ENCODE measurements around the gene STAU1. TPM values are rescaled to one million over a fixed set of nuclear protein-coding genes. Genes with fewer than 3 reads are reported as not detected.

The STAU1 gene
- total and polyA plus RNA-seq, 2 of the 13 experiments (the other 11 are each of a cell fraction or from before 2014, with no cell fraction given): 119 to 133 TPM

- no peak; the same call in none of the 2 replicates for TF ChIP-seq NFAT5 (CRISPR knock-in tag; IDR thresholded peaks at IDR 0.05)
- peak; percentile 92; the same call in 1 of the 2 replicates for TF ChIP-seq ZNF614 (CRISPR knock-in tag; IDR thresholded peaks at IDR 0.05; ENCODE audit: borderline replicate concordance)
- peak; percentile 53; the same call in 1 of the 2 replicates for TF ChIP-seq MEIS1 (CRISPR knock-in tag; IDR thresholded peaks at IDR 0.05; ENCODE audit: borderline replicate concordance)
- TF ChIP-seq ZNF784 (CRISPR knock-in tag; IDR thresholded peaks at IDR 0.05; ENCODE audit: borderline replicate concordance): peak; percentile 60
- peak; percentile 91; the same call in 1 of the 2 replicates for TF ChIP-seq ZNF232 (CRISPR knock-in tag; IDR thresholded peaks at IDR 0.05; ENCODE audit: borderline replicate concordance)
- TF ChIP-seq RBM39 (IDR thresholded peaks at IDR 0.05; ENCODE audit: low read depth, low read length, poor library complexity, severe bottlenecking): peak; percentile 71
- TF ChIP-seq ISL2 (CRISPR knock-in tag; IDR thresholded peaks at IDR 0.05): peak; percentile 80
- TF ChIP-seq KLF6 (CRISPR knock-in tag; IDR thresholded peaks at IDR 0.05): peak; percentile 95
- TF ChIP-seq ELF4 (CRISPR knock-in tag; IDR thresholded peaks at IDR 0.05; ENCODE audit: borderline replicate concordance): peak; percentile 97
- TF ChIP-seq ZNF224 (CRISPR knock-in tag; IDR thresholded peaks at IDR 0.05): no peak
- TF ChIP-seq EED (CRISPR knock-in tag; IDR thresholded peaks at IDR 0.05): peak; percentile 84
- no peak for TF ChIP-seq ZBTB37 (CRISPR knock-in tag; IDR thresholded peaks at IDR 0.05)
- peak; percentile 97 for TF ChIP-seq IRF2 (CRISPR knock-in tag; IDR thresholded peaks at IDR 0.05)
- TF ChIP-seq TCF7 (IDR thresholded peaks at IDR 0.05; ENCODE audit: low read depth): no peak
- TF ChIP-seq SIN3A (IDR thresholded peaks at IDR 0.05; ENCODE audit: borderline replicate concordance, low read depth, low read length): peak; percentile 97
- TF ChIP-seq ZFP36L1 (CRISPR knock-in tag; IDR thresholded peaks at IDR 0.05): 0 out of 2 replicates have a peak, but pooled peaks have one; percentile 65
- peak; percentile 85; the same call in 1 of the 2 replicates for TF ChIP-seq GZF1 (CRISPR knock-in tag; IDR thresholded peaks at IDR 0.05)
- TF ChIP-seq ZFP37 (CRISPR knock-in tag; IDR thresholded peaks at IDR 0.05; ENCODE audit: borderline replicate concordance): peak; percentile 98; the same call in 1 of the 2 replicates
- 0 out of 2 replicates have a peak, but pooled peaks have one; percentile 84 for TF ChIP-seq ZNF616 (CRISPR knock-in tag; IDR thresholded peaks at IDR 0.05; ENCODE audit: low read depth)
- no peak; the same call in 1 of the 2 replicates for TF ChIP-seq JDP2 (CRISPR knock-in tag; IDR thresholded peaks at IDR 0.05; ENCODE audit: borderline replicate concordance)
- TF ChIP-seq KLF16 (CRISPR knock-in tag; IDR thresholded peaks at IDR 0.05): peak in 1 of 2 experiments; percentile 92; a peak in 2 of 4 replicates
Observed at GRCh38 chr20:49219091-49219923, 31.2 kb upstream of the STAU1 start, which contains the start of gene DDX27 (continued).
